ENCODE data around the gene ETHE1. TPM values are rescaled to one million over a fixed set of nuclear protein-coding genes. Genes with fewer than 3 reads are reported as not detected.

ETHE1 gene
- total RNA-seq, 1 experiment from 2014 or later: 19.0 TPM

DNA sequence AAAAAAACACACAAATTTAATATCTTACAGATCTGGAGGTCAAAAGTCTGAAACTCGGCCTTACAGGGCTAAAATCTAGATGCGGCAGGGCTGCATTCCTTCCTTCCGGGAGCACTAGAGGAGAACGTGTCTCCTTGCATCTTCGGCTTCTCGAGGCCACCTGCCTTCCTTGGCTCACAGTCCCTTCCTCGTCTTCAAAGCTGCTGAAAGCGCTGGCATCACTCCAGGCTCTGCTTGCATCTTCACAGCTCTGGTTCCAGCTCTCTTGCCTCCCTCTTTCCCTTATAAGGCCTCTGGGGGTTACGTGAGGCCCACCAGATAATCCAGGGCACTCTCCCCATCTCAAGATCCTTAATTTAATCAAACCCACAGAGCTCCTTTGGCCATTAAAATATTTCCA, 37.8 kb upstream of the ETHE1 start:
- H3K27ac Mint-ChIP-seq: no peak overlapping the region
- ChIA-PET CTCF (interaction anchor here (1.8 to 3.4 kb wide), 2 partner anchors 10 to 30 kb away, joined by 7 to 20 read pairs; no protein-coding TSS in a partner anchor), POLR2A (no interaction called here)
- H3K27me3 Mint-ChIP-seq (ENCODE audit: low read depth): no peaks in the 10 kb centered on the region
- H3K36me3 Mint-ChIP-seq: peaks cover 6% of the 10 kb centered on the region; the same call in 1 of the 2 replicates
- peaks cover 2% of the 10 kb centered on the region for H3K4me1 Mint-ChIP-seq
- DNase-seq (ENCODE audit: low spot score) (no peak), ATAC-seq (no peak)
- TF ChIP-seq, protein P1, sequence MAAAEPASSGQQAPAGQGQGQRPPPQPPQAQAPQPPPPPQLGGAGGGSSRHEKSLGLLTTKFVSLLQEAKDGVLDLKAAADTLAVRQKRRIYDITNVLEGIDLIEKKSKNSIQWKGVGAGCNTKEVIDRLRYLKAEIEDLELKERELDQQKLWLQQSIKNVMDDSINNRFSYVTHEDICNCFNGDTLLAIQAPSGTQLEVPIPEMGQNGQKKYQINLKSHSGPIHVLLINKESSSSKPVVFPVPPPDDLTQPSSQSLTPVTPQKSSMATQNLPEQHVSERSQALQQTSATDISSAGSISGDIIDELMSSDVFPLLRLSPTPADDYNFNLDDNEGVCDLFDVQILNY (CRISPR knock-in tag; IDR thresholded peaks at IDR 0.05): no peak
- TF ChIP-seq, protein P2, sequence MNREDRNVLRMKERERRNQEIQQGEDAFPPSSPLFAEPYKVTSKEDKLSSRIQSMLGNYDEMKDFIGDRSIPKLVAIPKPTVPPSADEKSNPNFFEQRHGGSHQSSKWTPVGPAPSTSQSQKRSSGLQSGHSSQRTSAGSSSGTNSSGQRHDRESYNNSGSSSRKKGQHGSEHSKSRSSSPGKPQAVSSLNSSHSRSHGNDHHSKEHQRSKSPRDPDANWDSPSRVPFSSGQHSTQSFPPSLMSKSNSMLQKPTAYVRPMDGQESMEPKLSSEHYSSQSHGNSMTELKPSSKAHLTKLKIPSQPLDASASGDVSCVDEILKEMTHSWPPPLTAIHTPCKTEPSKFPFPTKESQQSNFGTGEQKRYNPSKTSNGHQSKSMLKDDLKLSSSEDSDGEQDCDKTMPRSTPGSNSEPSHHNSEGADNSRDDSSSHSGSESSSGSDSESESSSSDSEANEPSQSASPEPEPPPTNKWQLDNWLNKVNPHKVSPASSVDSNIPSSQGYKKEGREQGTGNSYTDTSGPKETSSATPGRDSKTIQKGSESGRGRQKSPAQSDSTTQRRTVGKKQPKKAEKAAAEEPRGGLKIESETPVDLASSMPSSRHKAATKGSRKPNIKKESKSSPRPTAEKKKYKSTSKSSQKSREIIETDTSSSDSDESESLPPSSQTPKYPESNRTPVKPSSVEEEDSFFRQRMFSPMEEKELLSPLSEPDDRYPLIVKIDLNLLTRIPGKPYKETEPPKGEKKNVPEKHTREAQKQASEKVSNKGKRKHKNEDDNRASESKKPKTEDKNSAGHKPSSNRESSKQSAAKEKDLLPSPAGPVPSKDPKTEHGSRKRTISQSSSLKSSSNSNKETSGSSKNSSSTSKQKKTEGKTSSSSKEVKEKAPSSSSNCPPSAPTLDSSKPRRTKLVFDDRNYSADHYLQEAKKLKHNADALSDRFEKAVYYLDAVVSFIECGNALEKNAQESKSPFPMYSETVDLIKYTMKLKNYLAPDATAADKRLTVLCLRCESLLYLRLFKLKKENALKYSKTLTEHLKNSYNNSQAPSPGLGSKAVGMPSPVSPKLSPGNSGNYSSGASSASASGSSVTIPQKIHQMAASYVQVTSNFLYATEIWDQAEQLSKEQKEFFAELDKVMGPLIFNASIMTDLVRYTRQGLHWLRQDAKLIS (CRISPR knock-in tag; IDR thresholded peaks at IDR 0.05; ENCODE audit: borderline replicate concordance): no peak
- TF ChIP-seq, protein P3, sequence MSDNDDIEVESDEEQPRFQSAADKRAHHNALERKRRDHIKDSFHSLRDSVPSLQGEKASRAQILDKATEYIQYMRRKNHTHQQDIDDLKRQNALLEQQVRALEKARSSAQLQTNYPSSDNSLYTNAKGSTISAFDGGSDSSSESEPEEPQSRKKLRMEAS (CRISPR knock-in tag; IDR thresholded peaks at IDR 0.05): no peak
- TF ChIP-seq, protein P4, sequence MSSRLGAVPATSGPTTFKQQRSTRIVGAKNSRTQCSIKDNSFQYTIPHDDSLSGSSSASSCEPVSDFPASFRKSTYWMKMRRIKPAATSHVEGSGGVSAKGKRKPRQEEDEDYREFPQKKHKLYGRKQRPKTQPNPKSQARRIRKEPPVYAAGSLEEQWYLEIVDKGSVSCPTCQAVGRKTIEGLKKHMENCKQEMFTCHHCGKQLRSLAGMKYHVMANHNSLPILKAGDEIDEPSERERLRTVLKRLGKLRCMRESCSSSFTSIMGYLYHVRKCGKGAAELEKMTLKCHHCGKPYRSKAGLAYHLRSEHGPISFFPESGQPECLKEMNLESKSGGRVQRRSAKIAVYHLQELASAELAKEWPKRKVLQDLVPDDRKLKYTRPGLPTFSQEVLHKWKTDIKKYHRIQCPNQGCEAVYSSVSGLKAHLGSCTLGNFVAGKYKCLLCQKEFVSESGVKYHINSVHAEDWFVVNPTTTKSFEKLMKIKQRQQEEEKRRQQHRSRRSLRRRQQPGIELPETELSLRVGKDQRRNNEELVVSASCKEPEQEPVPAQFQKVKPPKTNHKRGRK (CRISPR knock-in tag; IDR thresholded peaks at IDR 0.05; ENCODE audit: borderline replicate concordance): no peak
- TF ChIP-seq TEAD4 (CRISPR knock-in tag; IDR thresholded peaks at IDR 0.05): no peak
- no peak for TF ChIP-seq NR3C1 (CRISPR knock-in tag; conservative IDR thresholded peaks at IDR 0.05; ENCODE audit: low read depth)
- no peak for TF ChIP-seq TEAD1 (CRISPR knock-in tag; IDR thresholded peaks at IDR 0.05)
- no peak for TF ChIP-seq RELA (CRISPR knock-in tag; IDR thresholded peaks at IDR 0.05; ENCODE audit: borderline replicate concordance)
- TF ChIP-seq GABPB1 (CRISPR knock-in tag; IDR thresholded peaks at IDR 0.05): no peak
- no peak for TF ChIP-seq MYBL2 (CRISPR knock-in tag; IDR thresholded peaks at IDR 0.05)
- TF ChIP-seq ELF4 (CRISPR knock-in tag; IDR thresholded peaks at IDR 0.05; ENCODE audit: low read depth): no peak
- no peak for TF ChIP-seq NR1H2 (CRISPR knock-in tag; IDR thresholded peaks at IDR 0.05)
- no peak for TF ChIP-seq NFATC4 (CRISPR knock-in tag; IDR thresholded peaks at IDR 0.05)
- no peak for TF ChIP-seq ZNF396 (CRISPR knock-in tag; IDR thresholded peaks at IDR 0.05; ENCODE audit: borderline replicate concordance)
- TF ChIP-seq, protein P5, sequence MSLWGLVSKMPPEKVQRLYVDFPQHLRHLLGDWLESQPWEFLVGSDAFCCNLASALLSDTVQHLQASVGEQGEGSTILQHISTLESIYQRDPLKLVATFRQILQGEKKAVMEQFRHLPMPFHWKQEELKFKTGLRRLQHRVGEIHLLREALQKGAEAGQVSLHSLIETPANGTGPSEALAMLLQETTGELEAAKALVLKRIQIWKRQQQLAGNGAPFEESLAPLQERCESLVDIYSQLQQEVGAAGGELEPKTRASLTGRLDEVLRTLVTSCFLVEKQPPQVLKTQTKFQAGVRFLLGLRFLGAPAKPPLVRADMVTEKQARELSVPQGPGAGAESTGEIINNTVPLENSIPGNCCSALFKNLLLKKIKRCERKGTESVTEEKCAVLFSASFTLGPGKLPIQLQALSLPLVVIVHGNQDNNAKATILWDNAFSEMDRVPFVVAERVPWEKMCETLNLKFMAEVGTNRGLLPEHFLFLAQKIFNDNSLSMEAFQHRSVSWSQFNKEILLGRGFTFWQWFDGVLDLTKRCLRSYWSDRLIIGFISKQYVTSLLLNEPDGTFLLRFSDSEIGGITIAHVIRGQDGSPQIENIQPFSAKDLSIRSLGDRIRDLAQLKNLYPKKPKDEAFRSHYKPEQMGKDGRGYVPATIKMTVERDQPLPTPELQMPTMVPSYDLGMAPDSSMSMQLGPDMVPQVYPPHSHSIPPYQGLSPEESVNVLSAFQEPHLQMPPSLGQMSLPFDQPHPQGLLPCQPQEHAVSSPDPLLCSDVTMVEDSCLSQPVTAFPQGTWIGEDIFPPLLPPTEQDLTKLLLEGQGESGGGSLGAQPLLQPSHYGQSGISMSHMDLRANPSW (CRISPR knock-in tag; conservative IDR thresholded peaks at IDR 0.05; ENCODE audit: low read depth): no peak
- no peak for TF ChIP-seq RORB (CRISPR knock-in tag; IDR thresholded peaks at IDR 0.05)
- no peaks in the 10 kb centered on the region for H3K9me3 Mint-ChIP-seq
- no peak overlapping the region for H3K4me3 Mint-ChIP-seq

All from WTC11 (cell line).